DMS153 (cell line): ENCODE measurements around the gene DES.
"Not testable (repeated sequence)": the region's sequence is repeated elsewhere in the genome, so short reads cannot be mapped to it uniquely, and the experiment has no call there.

ENCODE experiments used
- DNase-seq: peaks from one replicate; lab custom pipeline; 2025; lab: John Stamatoyannopoulos, UW

Gene DES

GRCh38 chr2:219418155-219419011 lies at the start of gene DES:
DES (plus strand) TSS chr2:219418377; CDS start chr2:219418463, 86 bp downstream.
- DNase-seq = no peak

GRCh38 chr2:219368690-219369191 lies 49.4 kb upstream of the DES start:
- DNase-seq = no peak

GRCh38 chr2:219369447-219369861 lies 48.7 kb upstream of the DES start:
- peak; percentile 12 for DNase-seq

GRCh38 chr2:219378163-219378851 lies 39.9 kb upstream of the DES start:
- DNase-seq = no peak

- no peak for DNase-seq
Observed at GRCh38 chr2:219380926-219381325, 37.3 kb upstream of the DES start.

- no peak for DNase-seq
Observed at GRCh38 chr2:219381448-219381847, 36.7 kb upstream of the DES start.

- no peak for DNase-seq
Observed at GRCh38 chr2:219384083-219384713, 34.0 kb upstream of the DES start.

- DNase-seq = no peak
Observed at GRCh38 chr2:219384859-219385258, 33.3 kb upstream of the DES start.

- no peak for DNase-seq
Observed at GRCh38 chr2:219385958-219386520, 32.1 kb upstream of the DES start.

GRCh38 chr2:219386532-219387280 lies 31.5 kb upstream of the DES start:
- no peak for DNase-seq

- DNase-seq = no peak
Observed at GRCh38 chr2:219387306-219388120, 30.7 kb upstream of the DES start, which contains the start of gene DNPEP. DNPEP (minus strand) TSS chr2:219387912; CDS start chr2:219387794, 118 bp downstream.

- DNase-seq = peak; percentile 89
Observed at GRCh38 chr2:219388121-219388906, 29.9 kb upstream of the DES start.

GRCh38 chr2:219388907-219389156 lies 29.3 kb upstream of the DES start:
- no peak for DNase-seq

GRCh38 chr2:219392754-219393153 lies 25.4 kb upstream of the DES start:
- no peak for DNase-seq

GRCh38 chr2:219395056-219395455 lies 23.1 kb upstream of the DES start:
- not testable (repeated sequence) for DNase-seq

GRCh38 chr2:219395609-219396008 lies 22.6 kb upstream of the DES start:
- no peak for DNase-seq

GRCh38 chr2:219396863-219397457 lies 21.2 kb upstream of the DES start:
- peak; percentile 9 for DNase-seq

GRCh38 chr2:219398721-219399363 lies 19.3 kb upstream of the DES start:
- peak; percentile 95 for DNase-seq
